C4-2B (cell line): ENCODE results near the gene MYZAP.

ENCODE experiments used
- CTCF ChIP-seq: fragments of 450-650 bp; conservative IDR thresholded peaks from 2 replicates; pipeline ENCODE4 v1.5.1; 2017; ENCODE audit warnings: mild to moderate bottlenecking
- ZFX ChIP-seq: fragments of 450-650 bp; IDR thresholded peaks from 2 replicates; pipeline ENCODE4 v1.6.1; 2017

- TF ChIP-seq CTCF (no peak), ZFX (no peak)
Observed at GRCh38 chr15:57591822-57592367, at the start of gene MYZAP.
